ENCODE measurements around the gene IFT74.

- TF ChIP-seq CTCF (IDR thresholded peaks at IDR 0.05 in 4 of 5, conservative IDR thresholded peaks at IDR 0.05 in 1 of 5) (no peak), POLR2A (IDR thresholded peaks at IDR 0.05) (no peak)
Measured at GRCh38 chr9:26937816-26938371, 18.3 kb upstream of the IFT74 start.
